T-helper 17 cell (primary cell): ENCODE data around the gene MACROD2. TPM values are rescaled to one million over a fixed set of nuclear protein-coding genes. Genes with fewer than 3 reads are reported as not detected.

Experiments
- ATAC-seq: fragments of 150-1000 bp; cut with Tn5 transposase; 2 replicates; pipeline ENCODE4 v1.10.0; 2021; ENCODE audit warnings: mild to moderate bottlenecking, moderate library complexity
- DNase-seq, 3 donors: peaks; one replicate each; pipeline versions ENCODE4 v3.0.0 to v3.0.0-alpha.2; 2020 to 2021
- H3K9me3 ChIP-seq: one replicate; pipeline ENCODE4 v1.7.0; 2013; ENCODE audit warnings: low read length, mild to moderate bottlenecking; ENCODE audit not compliant: control insufficient read depth, poor library complexity, severe bottlenecking
- H3K27ac Mint-ChIP-seq: one replicate; pipeline ENCODE4 v1.8.0; 2022; ENCODE audit warnings: mild to moderate bottlenecking, moderate library complexity, mixed read lengths
- H3K27me3 Mint-ChIP-seq: one replicate; pipeline ENCODE4 v1.8.0; 2022; ENCODE audit warnings: mixed read lengths
- H3K36me3 Mint-ChIP-seq: one replicate; pipeline ENCODE4 v1.8.0; 2022; ENCODE audit warnings: low read depth, mixed read lengths
- H3K4me1 Mint-ChIP-seq: one replicate; pipeline ENCODE4 v1.8.0; 2022; ENCODE audit warnings: mild to moderate bottlenecking, mixed read lengths
- H3K4me3 Mint-ChIP-seq: one replicate; pipeline ENCODE4 v1.8.0; 2022; ENCODE audit warnings: mild to moderate bottlenecking, moderate library complexity, mixed read lengths
- total RNA-seq, 4 donors: library from RNA in 2 of 4; stranded (reverse) in 2 of 4; gene quantifications; one replicate each; pipeline ENCODE4 v1.2.3 and lab custom pipeline; 2022 to 2026

The MACROD2 gene
- total RNA-seq, 2 donors from 2014 or later: 0.85 TPM; not detected in 1

DNA sequence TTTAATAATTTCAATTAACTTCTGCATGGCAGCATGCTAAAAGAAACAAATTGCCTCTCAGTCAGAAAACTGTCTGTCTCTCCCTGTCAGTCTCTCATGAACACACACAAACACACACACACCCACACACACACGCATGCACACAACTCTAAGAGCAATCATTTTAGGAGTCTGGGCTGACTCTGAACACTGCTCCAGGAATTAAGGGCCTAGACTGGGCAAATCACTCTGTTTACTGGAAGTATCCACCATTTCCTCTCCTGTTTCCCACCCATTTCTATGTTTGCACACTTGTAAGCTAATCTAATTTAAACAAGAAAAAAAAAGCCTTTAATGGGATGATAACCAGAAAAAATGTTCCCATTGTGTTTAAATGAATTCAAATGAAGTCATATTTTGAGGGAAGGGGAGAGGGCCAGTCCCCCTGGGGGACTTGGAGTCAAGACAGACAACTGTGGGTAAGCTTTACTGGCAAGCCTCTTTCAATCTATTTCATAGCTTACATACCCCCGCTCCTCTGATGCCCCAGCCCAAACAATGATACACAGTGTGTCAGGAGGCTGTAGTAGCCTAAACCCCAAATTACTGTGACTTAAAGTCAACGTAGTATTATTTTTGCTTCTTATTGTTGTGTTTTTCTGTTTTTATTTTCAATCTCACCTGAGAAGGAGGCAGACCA is 789.9 kb downstream of the MACROD2 start:
- no peak for ATAC-seq
- no peaks in the 10 kb centered on the region for H3K9me3 ChIP-seq
- no peak overlapping the region for H3K4me3 Mint-ChIP-seq
- H3K4me1 Mint-ChIP-seq: no peaks in the 10 kb centered on the region
- H3K27me3 Mint-ChIP-seq: no peaks in the 10 kb centered on the region
- no peak overlapping the region for H3K27ac Mint-ChIP-seq
- no peak for DNase-seq
- no peaks in the 10 kb centered on the region for H3K36me3 Mint-ChIP-seq

DNA sequence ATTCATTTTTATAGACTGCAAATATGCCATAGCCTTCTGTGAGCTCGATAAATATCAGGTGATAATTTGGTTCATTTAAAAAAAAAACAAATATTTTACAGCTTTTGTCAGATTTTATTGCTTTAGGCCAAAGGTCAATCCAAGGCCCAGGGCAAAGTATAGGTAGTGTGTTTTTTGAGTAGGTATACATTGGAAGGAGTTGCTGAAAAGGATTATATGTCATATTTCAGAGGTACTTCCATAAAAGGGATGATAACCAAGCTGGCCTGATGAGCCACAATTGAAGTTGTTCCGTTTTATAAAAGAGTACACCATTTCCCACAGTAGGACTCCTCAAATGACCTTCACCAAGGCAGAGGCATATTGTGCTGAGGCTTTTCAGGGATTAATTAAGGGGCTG is 794.9 kb downstream of the MACROD2 start:
- Mint-ChIP-seq H3K27ac (no peak overlapping the region), H3K27me3 (no peaks in the 10 kb centered on the region), H3K36me3 (no peaks in the 10 kb centered on the region), H3K4me1 (no peaks in the 10 kb centered on the region), H3K4me3 (no peak overlapping the region)
- peaks cover 2% of the 10 kb centered on the region for H3K9me3 ChIP-seq
- no peak for DNase-seq
- ATAC-seq: no peak

DNA sequence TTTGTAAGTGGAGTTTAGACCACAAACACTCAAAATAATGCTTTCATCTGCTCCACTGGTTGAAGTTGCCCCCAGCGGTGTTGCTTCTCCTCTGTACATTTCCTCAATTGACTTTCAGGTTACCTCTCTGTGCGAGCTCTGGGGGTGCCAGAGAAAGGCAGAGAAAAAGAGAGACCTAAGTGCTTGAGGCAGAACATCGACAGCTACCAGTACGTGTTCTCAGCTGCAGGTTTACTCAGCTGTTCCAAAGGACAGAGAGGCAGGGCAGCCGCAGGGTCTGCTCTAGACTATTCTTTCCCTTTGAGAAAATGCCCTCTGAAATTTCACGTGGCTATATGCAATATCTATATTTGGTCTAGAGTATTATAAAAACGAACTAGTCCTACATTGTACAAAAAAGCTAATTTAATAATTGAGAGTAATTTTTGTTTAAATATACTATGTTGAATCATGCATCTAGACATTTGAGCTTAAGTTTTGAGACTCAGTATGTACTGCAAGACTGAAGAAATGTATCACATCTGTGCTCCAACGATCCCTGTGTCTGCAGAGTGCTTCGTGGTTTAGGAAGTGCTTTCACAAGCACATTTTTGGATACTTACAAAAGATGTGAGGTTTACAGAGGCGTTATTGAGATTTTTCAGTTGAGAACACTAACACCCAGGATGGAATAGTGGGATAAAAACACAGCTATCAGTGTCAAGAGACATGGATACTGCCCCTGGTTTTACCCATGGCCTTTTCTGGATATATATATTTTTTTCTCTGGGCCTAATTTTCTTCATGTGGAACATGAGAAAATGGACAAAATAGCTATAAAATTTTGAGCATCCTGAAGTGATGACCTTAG is 795.7 kb downstream of the MACROD2 start:
- Mint-ChIP-seq H3K27ac (no peak overlapping the region), H3K4me3 (no peak overlapping the region), H3K36me3 (no peaks in the 10 kb centered on the region), H3K4me1 (no peaks in the 10 kb centered on the region), H3K27me3 (no peaks in the 10 kb centered on the region)
- ATAC-seq (no peak), DNase-seq (no peak)
- peaks cover 2% of the 10 kb centered on the region for H3K9me3 ChIP-seq

DNA sequence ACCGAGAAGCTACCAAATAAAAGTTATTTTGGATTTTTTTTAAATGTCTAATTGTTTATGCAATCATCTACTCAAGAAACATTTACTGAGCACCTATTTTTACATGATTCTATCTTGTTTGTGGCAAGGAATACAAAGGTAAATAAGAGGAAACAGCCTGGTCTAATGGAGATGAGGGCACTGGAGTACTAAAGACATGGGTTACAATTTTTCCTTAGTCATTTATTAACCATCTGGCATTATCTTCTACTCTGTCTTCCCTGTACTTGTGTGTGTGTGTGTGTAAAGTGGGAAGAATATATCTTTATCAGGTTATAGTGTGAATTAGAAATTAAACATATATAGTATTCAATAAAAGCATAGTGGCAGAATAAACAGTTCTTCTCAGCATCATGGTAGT is 797.6 kb downstream of the MACROD2 start:
- Mint-ChIP-seq H3K4me1 (no peaks in the 10 kb centered on the region), H3K4me3 (no peak overlapping the region), H3K36me3 (no peaks in the 10 kb centered on the region), H3K27me3 (no peaks in the 10 kb centered on the region), H3K27ac (no peak overlapping the region)
- ATAC-seq (no peak), DNase-seq (no peak)
- H3K9me3 ChIP-seq: peaks cover 2% of the 10 kb centered on the region

- no peak for ATAC-seq
- Mint-ChIP-seq H3K27ac (no peak overlapping the region), H3K4me3 (no peak overlapping the region), H3K27me3 (no peaks in the 10 kb centered on the region), H3K4me1 (no peaks in the 10 kb centered on the region), H3K36me3 (no peaks in the 10 kb centered on the region)
- no peak for DNase-seq
- no peaks in the 10 kb centered on the region for H3K9me3 ChIP-seq
Measured at GRCh38 chr20:14799545-14800216, 804.4 kb downstream of the MACROD2 start.

- Mint-ChIP-seq H3K27ac (no peak overlapping the region), H3K4me3 (no peak overlapping the region)
Measured at GRCh38 chr20:14800707-14801425, 805.5 kb downstream of the MACROD2 start.

DNA sequence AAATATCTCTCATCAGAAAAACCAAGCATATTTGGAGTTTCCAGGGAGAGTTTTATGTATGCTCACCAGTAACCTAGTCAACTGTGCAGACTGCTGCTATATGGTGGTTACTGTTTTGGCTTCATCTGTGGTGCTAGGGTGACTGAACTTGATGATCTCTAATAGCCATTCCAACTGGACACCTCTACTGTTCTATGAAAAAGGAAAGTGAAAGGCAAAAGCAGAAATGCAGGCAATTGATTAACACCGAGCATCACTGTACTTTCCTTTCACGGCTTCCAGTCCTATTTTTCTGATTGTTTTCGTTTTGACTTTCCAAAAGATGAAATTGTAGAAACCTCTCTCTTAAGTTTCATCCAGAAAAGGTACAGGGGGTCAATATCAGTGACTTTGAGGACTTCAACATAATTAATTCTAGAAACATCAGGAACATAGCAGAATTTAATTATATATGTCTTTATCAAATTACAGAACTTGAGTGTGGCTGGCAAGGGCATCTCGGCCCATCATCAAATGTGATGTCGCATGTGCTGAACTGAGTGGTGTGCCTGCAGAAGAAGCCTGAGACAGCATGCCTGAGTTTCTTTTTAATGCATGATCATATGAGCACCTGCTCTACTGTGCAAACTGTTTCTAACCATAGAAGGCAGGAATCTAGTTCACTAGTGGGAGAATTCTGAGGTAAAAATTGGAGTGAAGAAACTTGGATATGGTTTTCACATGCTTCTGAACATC is 806.4 kb downstream of the MACROD2 start:
- ATAC-seq (no peak), DNase-seq (no peak)
- H3K4me1 Mint-ChIP-seq: no peaks in the 10 kb centered on the region
- H3K27me3 Mint-ChIP-seq: no peaks in the 10 kb centered on the region
- no peaks in the 10 kb centered on the region for H3K36me3 Mint-ChIP-seq
- no peak overlapping the region for H3K4me3 Mint-ChIP-seq
- no peaks in the 10 kb centered on the region for H3K9me3 ChIP-seq
- H3K27ac Mint-ChIP-seq: no peak overlapping the region

More at GRCh38 chr20:14800707-14801425, 805.5 kb downstream of the MACROD2 start:
- no peaks in the 10 kb centered on the region for H3K36me3 Mint-ChIP-seq
- H3K27me3 Mint-ChIP-seq: no peaks in the 10 kb centered on the region
- DNase-seq: no peak
- no peaks in the 10 kb centered on the region for H3K4me1 Mint-ChIP-seq
- H3K9me3 ChIP-seq: no peaks in the 10 kb centered on the region
- no peak for ATAC-seq

GRCh38 chr20:14807224-14807623 is 811.9 kb downstream of the MACROD2 start:
- H3K36me3 Mint-ChIP-seq: no peaks in the 10 kb centered on the region
- H3K9me3 ChIP-seq: no peaks in the 10 kb centered on the region
- H3K27ac Mint-ChIP-seq: no peak overlapping the region
- DNase-seq (no peak), ATAC-seq (no peak)
- no peaks in the 10 kb centered on the region for H3K4me1 Mint-ChIP-seq
- H3K27me3 Mint-ChIP-seq: no peaks in the 10 kb centered on the region
- no peak overlapping the region for H3K4me3 Mint-ChIP-seq

DNA sequence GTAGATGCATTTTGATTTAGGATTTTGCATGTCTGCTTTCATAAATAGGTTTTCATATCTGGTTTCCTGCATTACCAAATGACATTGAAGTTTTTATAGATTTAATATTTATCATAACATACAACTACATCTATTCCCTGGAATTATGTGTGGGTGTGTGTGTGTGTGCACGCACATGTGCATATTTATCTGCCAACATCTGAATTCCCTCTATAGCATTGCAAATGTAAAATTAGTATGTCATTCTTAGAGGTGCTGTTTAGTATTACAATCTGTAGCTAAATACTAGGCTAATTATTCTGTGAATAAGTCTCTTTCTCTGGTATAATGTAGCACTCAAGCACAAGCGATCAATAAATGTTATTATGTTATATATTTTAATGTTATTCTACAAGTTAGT is 820.0 kb downstream of the MACROD2 start:
- no peaks in the 10 kb centered on the region for H3K9me3 ChIP-seq
- no peaks in the 10 kb centered on the region for H3K36me3 Mint-ChIP-seq
- H3K4me3 Mint-ChIP-seq: no peak overlapping the region
- H3K4me1 Mint-ChIP-seq: no peaks in the 10 kb centered on the region
- H3K27ac Mint-ChIP-seq: no peak overlapping the region
- DNase-seq: no peak
- no peaks in the 10 kb centered on the region for H3K27me3 Mint-ChIP-seq
- ATAC-seq: no peak

GRCh38 chr20:14816471-14816870 is 821.2 kb downstream of the MACROD2 start:
- H3K9me3 ChIP-seq: no peaks in the 10 kb centered on the region
- no peaks in the 10 kb centered on the region for H3K4me1 Mint-ChIP-seq
- no peaks in the 10 kb centered on the region for H3K36me3 Mint-ChIP-seq
- no peak overlapping the region for H3K4me3 Mint-ChIP-seq
- no peak for ATAC-seq
- H3K27ac Mint-ChIP-seq: no peak overlapping the region
- DNase-seq: no peak
- no peaks in the 10 kb centered on the region for H3K27me3 Mint-ChIP-seq

DNA sequence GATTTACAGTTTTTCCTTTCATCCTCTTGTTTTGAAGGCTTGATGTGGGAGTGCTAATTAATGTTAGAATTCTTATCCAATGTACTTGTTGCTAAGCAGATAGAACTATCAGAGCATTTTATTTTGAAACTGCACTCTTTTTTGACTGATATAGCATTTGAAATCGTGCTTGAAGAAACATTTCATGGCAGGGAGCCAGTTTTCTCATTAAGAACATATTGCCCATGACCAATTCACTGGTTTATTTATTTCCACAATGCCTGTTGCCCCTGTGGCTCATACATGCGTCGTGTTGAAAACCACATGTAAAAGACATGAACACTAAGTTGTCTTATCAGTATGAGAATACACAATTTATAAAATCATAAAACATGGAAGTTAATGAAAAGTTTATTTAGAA is 821.8 kb downstream of the MACROD2 start:
- ATAC-seq (no peak), DNase-seq (no peak)
- Mint-ChIP-seq H3K4me3 (no peak overlapping the region), H3K27ac (no peak overlapping the region), H3K4me1 (no peaks in the 10 kb centered on the region), H3K36me3 (no peaks in the 10 kb centered on the region), H3K27me3 (no peaks in the 10 kb centered on the region)
- H3K9me3 ChIP-seq: no peaks in the 10 kb centered on the region

GRCh38 chr20:14820771-14821170 is 825.5 kb downstream of the MACROD2 start:
- ATAC-seq: no peak
- Mint-ChIP-seq H3K27me3 (no peaks in the 10 kb centered on the region), H3K27ac (no peak overlapping the region), H3K4me3 (no peak overlapping the region), H3K4me1 (no peaks in the 10 kb centered on the region), H3K36me3 (no peaks in the 10 kb centered on the region)
- no peak for DNase-seq
- no peaks in the 10 kb centered on the region for H3K9me3 ChIP-seq
